Hepatocyte (in vitro differentiated cells): ENCODE data around the gene TRIP10.

Experiments
- CTCF ChIP-seq: fragments of 200-600 bp; sonication (generic); IDR thresholded peaks from 2 replicates; pipeline ENCODE4 v1.5.1; 2016; ENCODE audit warnings: antibody characterized with exemption, mild to moderate bottlenecking; ENCODE audit not compliant: poor library complexity
- EZH2 ChIP-seq: fragments of 200-600 bp; sonication (generic); IDR thresholded peaks from 2 replicates; pipeline ENCODE4 v1.6.1; 2016; ENCODE audit warnings: antibody characterized with exemption, mild to moderate bottlenecking, borderline replicate concordance
- EZH2phosphoT487 ChIP-seq: fragments of 200-600 bp; sonication (generic); IDR thresholded peaks from one replicate; pipeline ENCODE4 v1.6.1; 2018; ENCODE audit warnings: antibody characterized with exemption, mild to moderate bottlenecking, low read depth, moderate library complexity; ENCODE audit not compliant: unreplicated experiment, severe bottlenecking

DNA sequence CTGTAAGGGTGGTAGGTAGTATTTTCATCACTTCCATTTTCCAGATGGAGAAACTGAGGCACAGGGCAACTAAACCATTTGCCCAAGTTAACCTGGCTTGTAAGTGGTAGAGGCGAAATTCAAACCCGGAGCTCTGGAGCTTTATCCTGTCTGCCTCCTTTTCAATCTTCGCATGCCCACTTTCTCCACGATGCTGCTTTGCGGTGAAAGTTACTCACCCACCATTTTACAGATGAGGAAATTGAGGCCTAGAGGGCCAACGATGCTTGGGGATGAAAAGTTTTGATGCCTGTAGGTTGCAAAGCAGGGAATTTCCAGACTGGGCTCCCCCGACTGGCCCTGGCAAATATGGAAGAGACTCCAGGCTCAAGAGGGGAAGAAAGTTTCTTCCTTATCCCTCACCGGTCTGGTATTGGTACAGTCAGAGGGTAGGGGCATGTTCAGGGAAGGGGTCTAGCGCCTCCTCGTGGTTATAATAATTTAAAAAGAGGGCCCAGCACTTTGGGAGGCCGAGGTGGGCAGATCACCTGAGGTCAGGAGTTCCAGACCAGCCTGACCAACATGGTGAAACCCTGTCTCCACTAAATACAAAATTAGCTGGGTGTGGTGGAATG is 29.6 kb downstream of the TRIP10 start:
- TF ChIP-seq CTCF: peak; percentile 34
- no peak for TF ChIP-seq EZH2
- TF ChIP-seq EZH2phosphoT487: no peak
